Measurements from ENCODE around the gene WDR49.

DNA sequence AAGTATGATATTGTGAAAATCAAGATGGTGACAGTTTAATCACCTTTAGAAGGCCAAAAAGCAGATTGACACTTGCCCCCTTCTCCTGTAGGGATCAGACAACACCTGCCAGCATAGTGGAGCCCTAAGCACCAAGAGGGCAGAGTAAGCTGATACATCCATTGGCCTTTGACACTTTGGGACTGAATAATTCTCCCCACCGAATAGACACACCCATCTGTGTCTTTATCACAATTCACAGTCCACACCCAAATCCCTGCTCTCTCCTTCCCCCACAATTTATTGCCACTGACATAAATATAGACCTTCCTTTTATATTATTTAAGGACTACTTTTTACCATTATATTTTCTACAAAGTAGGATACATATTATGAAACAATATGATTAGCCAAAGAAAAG is 3.1 kb upstream of the WDR49 start:
- TF ChIP-seq, protein P1, sequence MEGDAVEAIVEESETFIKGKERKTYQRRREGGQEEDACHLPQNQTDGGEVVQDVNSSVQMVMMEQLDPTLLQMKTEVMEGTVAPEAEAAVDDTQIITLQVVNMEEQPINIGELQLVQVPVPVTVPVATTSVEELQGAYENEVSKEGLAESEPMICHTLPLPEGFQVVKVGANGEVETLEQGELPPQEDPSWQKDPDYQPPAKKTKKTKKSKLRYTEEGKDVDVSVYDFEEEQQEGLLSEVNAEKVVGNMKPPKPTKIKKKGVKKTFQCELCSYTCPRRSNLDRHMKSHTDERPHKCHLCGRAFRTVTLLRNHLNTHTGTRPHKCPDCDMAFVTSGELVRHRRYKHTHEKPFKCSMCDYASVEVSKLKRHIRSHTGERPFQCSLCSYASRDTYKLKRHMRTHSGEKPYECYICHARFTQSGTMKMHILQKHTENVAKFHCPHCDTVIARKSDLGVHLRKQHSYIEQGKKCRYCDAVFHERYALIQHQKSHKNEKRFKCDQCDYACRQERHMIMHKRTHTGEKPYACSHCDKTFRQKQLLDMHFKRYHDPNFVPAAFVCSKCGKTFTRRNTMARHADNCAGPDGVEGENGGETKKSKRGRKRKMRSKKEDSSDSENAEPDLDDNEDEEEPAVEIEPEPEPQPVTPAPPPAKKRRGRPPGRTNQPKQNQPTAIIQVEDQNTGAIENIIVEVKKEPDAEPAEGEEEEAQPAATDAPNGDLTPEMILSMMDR (IDR thresholded peaks at IDR 0.05; ENCODE audit: insufficient read depth, low read depth, low read length): no peak
- no peak for TF ChIP-seq EZH2 (IDR thresholded peaks at IDR 0.05; ENCODE audit: insufficient read depth, low read length)

All from astrocyte (in vitro differentiated cells and primary cell).